Right ventricle myocardium inferior (tissue), 1 donor: Measurements from ENCODE around the gene FAF1. TPM values are rescaled to one million over a fixed set of nuclear protein-coding genes. Genes with fewer than 3 reads are reported as not detected.

Experiments used
- ATAC-seq: fragments of 200-7000 bp; cut with Tn5 transposase; one replicate; pipeline ENCODE4 v1.9.1; 2020; ENCODE audit warnings: mild to moderate bottlenecking, moderate library complexity
- DNase-seq: peaks from one replicate; pipeline ENCODE4 v3.0.0; 2021; ENCODE audit errors: missing footprints
- intact Hi-C: fragments of 100-400 bp; cut with DNase I; formaldehyde crosslinking; loops from one replicate; pipeline ENCODE4 v1.11.0; 2022
- total RNA-seq: library from RNA; stranded (reverse); fragmentation: NEBNext Ultra II Directional; extraction: Animal tissue kit (Norgen Biotek cat#: 25700); gene quantifications from one replicate; pipeline ENCODE4 v1.2.1, GENCODE V29; 2021
- donor health status: DM: no; HTN: yes; CAD: no; lungs with severe emphysema.

Gene FAF1
- total RNA-seq, 1 donor from 2014 or later: 80.4 TPM

DNA sequence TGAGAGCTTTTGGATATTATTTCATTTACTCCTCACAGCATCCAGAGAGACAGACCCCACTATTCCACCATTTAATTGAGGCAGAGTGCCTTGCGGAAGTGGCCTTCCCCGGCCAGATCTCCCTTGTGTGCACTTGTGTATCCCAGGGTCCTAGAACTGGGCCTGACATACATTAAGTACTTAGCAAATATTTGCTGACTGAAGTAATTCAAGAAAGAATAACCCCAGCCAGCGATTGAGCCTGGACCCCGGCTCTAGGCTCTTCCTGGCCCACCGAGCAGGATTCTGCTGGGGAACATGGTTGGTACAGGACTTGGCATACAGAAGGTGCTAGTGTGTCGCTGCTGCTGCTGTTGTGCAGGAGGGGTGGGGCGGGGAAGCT lies 545.2 kb downstream of the FAF1 start:
- intact Hi-C loops: no loop called here
- ATAC-seq (no peak), DNase-seq (no peak)

DNA sequence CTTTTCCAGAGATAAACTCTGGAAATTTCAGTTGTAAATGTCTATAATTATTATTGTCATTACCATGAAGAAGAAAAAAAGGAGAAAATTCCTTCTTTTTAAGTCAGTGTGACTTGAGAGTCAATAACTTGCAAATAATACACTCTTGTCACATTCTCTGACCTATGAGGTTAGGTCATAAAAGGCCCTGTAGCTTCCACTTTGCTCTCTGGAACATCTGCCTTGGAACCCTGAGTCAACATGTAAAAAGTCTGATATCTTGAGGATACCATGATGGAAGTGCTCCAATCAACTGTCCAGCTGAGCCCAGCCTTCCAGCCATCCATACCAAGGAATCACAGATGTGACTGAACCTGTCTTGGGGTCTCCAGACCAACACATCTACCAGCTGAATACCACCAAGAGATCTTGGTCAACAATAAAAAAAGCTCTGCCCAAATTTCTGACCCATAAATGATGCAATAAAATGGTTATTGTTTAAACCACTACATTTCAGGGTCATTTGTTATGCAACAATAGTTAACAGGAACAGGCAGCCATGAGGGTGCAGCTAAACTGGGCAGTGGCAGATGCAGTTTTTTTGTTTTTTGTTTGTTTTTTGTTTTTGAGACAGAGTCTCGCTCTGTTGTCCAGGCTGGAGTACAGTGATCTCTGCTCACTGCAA lies 547.1 kb downstream of the FAF1 start:
- intact Hi-C loops: no loop called here
- ATAC-seq: no peak
- DNase-seq: no peak

DNA sequence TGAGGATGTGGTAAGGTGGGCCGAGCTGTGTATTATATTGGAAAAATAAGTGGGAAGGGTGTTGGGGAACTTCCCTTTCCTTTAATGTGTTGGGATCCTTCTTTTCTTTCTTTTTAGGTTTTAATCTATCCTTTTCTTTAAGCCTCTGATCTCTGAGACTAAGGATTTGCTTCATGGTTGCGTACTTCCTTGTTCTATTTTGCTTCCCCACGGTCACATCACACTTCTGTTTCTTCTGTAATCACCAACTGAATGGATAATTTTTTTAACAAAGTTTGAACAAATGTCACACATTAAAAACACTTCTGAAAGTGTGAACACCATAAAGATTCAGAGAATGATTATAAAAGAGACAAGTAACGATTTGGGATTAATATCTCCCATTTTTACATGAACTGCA lies 554.3 kb downstream of the FAF1 start:
- DNase-seq (no peak), ATAC-seq (no peak)
- intact Hi-C loops: no loop called here

DNA sequence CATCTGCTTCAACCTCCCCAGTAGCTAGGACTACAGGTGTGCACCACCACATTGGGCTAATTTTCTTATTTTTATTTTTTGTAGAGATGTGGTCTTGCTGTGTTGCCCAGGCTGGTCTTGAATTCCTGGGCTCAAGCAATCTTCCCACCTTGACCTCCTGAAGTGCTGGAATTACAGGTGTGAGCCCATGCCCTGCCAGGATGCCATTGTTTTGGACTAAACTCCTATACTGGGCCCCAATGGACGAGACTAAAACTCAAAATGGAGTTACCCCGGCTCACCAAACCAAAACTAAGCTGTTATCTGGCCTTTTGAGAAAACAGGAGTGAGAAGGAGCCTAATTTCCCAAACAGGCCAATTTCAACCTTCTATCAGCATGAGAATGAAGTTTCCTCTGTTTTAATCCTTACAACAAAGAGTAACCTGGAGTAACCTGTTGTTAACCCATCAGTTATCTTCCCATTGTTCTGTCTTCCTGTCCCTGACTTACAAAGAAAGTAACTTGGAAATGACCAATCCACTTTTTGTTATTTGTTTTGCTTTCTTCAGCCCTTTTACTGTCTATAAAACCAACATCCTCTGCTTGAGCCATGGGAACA lies 566.4 kb downstream of the FAF1 start:
- ATAC-seq (no peak), DNase-seq (no peak)
- intact Hi-C loops: no loop called here

Other genes starting within 250 kb of the FAF1 start
- 15.2 TPM for gene CDKN2C, start 10.0 kb upstream of the FAF1 start, total RNA-seq
- not detected for gene C1orf185, start 142.0 kb upstream of the FAF1 start, total RNA-seq